Upper lobe of right lung (tissue), 1 donor: Measurements from ENCODE around the gene TRHDE. TPM values are rescaled to one million over a fixed set of nuclear protein-coding genes. Genes with fewer than 3 reads are reported as not detected.

Experiments
- ATAC-seq: fragments of 200-7000 bp; cut with Tn5 transposase; one replicate; pipeline ENCODE4 v1.9.1; 2020; ENCODE audit warnings: mild to moderate bottlenecking, moderate library complexity
- DNase-seq: peaks from one replicate; pipeline ENCODE4 v3.0.0-alpha.2; 2020
- H3K27ac ChIP-seq: fragments of 200-600 bp; one replicate; pipeline ENCODE4 v1.8.0; 2022
- H3K27me3 ChIP-seq: fragments of 200-600 bp; one replicate; pipeline ENCODE4 v1.8.0; 2022; ENCODE audit warnings: mild to moderate bottlenecking
- H3K36me3 ChIP-seq: fragments of 200-600 bp; one replicate; pipeline ENCODE4 v1.8.0; 2022
- H3K4me1 ChIP-seq: fragments of 200-600 bp; one replicate; pipeline ENCODE4 v1.8.0; 2022
- H3K4me3 ChIP-seq: fragments of 200-600 bp; one replicate; pipeline ENCODE4 v1.8.0; 2022; ENCODE audit warnings: mild to moderate bottlenecking
- H3K9me3 ChIP-seq: fragments of 200-600 bp; one replicate; pipeline ENCODE4 v1.8.0; 2022
- CTCF ChIP-seq: fragments of 200-600 bp; IDR thresholded peaks from one replicate; pipeline ENCODE4 v1.8.0; 2022; ENCODE audit warnings: antibody characterized with exemption
- intact Hi-C: fragments of 100-400 bp; cut with DNase I; formaldehyde crosslinking; loops from one replicate; pipeline ENCODE4 v1.11.0; 2022
- total RNA-seq: library from RNA; stranded (reverse); fragmentation: NEBNext Ultra II Directional; extraction: Animal tissue kit (Norgen Biotek cat#: 25700); gene quantifications from one replicate; pipeline ENCODE4 v1.2.1, GENCODE V29; 2021
- donor health status: DM: no; HTN: yes; CAD: no; lungs with severe emphysema.

The TRHDE gene
- total RNA-seq, 1 donor from 2014 or later = 7.3 TPM

- Histone ChIP-seq H3K36me3 (no peaks in the 10 kb centered on the region), H3K9me3 (no peaks in the 10 kb centered on the region), H3K4me3 (no peak overlapping the region), H3K27ac (no peak overlapping the region), H3K4me1 (no peaks in the 10 kb centered on the region), H3K27me3 (no peaks in the 10 kb centered on the region)
- intact Hi-C loops = no loop called here
- ATAC-seq (no peak), DNase-seq (no peak)
- TF ChIP-seq CTCF = no peak
These were observed 41.6 kb downstream of the TRHDE start for GRCh38 chr12:72313806-72314205.

GRCh38 chr12:72315858-72316257 lies 43.7 kb downstream of the TRHDE start:
- no peak for TF ChIP-seq CTCF
- H3K4me1 ChIP-seq = no peaks in the 10 kb centered on the region
- DNase-seq (no peak), ATAC-seq (no peak)
- H3K36me3 ChIP-seq = no peaks in the 10 kb centered on the region
- no peaks in the 10 kb centered on the region for H3K27me3 ChIP-seq
- H3K4me3 ChIP-seq = no peak overlapping the region
- H3K9me3 ChIP-seq = no peaks in the 10 kb centered on the region
- no peak overlapping the region for H3K27ac ChIP-seq
- intact Hi-C loops = no loop called here

GRCh38 chr12:72318341-72318740 lies 46.2 kb downstream of the TRHDE start:
- intact Hi-C loops = no loop called here
- ATAC-seq (no peak), DNase-seq (no peak)
- no peaks in the 10 kb centered on the region for H3K4me1 ChIP-seq
- no peak overlapping the region for H3K27ac ChIP-seq
- no peaks in the 10 kb centered on the region for H3K27me3 ChIP-seq
- H3K9me3 ChIP-seq = no peaks in the 10 kb centered on the region
- no peak for TF ChIP-seq CTCF
- H3K4me3 ChIP-seq = no peak overlapping the region
- H3K36me3 ChIP-seq = no peaks in the 10 kb centered on the region

- Histone ChIP-seq H3K27me3 (no peaks in the 10 kb centered on the region), H3K36me3 (no peaks in the 10 kb centered on the region), H3K9me3 (no peaks in the 10 kb centered on the region), H3K27ac (no peak overlapping the region), H3K4me1 (no peaks in the 10 kb centered on the region), H3K4me3 (no peak overlapping the region)
- no peak for TF ChIP-seq CTCF
- DNase-seq (no peak), ATAC-seq (no peak)
- intact Hi-C loops = no loop called here
These were observed 51.7 kb downstream of the TRHDE start for GRCh38 chr12:72323881-72324280.

- Histone ChIP-seq H3K4me1 (no peaks in the 10 kb centered on the region), H3K36me3 (no peaks in the 10 kb centered on the region), H3K27ac (no peak overlapping the region), H3K9me3 (no peaks in the 10 kb centered on the region), H3K4me3 (no peak overlapping the region), H3K27me3 (no peaks in the 10 kb centered on the region)
- TF ChIP-seq CTCF = no peak
- intact Hi-C loops = no loop called here
- DNase-seq = no peak
- ATAC-seq = no peak
These were observed 58.1 kb downstream of the TRHDE start for GRCh38 chr12:72330301-72330700.

GRCh38 chr12:72330784-72331183 lies 58.6 kb downstream of the TRHDE start:
- Histone ChIP-seq H3K4me1 (no peaks in the 10 kb centered on the region), H3K9me3 (no peaks in the 10 kb centered on the region), H3K27me3 (no peaks in the 10 kb centered on the region), H3K27ac (no peak overlapping the region), H3K36me3 (no peaks in the 10 kb centered on the region), H3K4me3 (no peak overlapping the region)
- no peak for TF ChIP-seq CTCF
- DNase-seq (no peak), ATAC-seq (no peak)
- intact Hi-C loops = no loop called here
